Choroid plexus epithelial cell (primary cell): ENCODE measurements around the gene HOXC4.

Experiments
- DNase-seq: peaks from one replicate; pipeline ENCODE4 v3.0.0-alpha.2; 2010; ENCODE audit warnings: low read depth
- H3K4me3 ChIP-seq: 2 replicates; pipeline ENCODE4 v1.5.1; 2011; ENCODE audit warnings: low read depth, mild to moderate bottlenecking, control low read depth, low read length, moderate library complexity
- TF ChIP-seq, protein P1 (sequence below): conservative IDR thresholded peaks from 2 replicates; pipeline ENCODE4 v1.5.1; 2011; ENCODE audit warnings: low read depth, mild to moderate bottlenecking, control low read depth, inconsistent platforms, low read length, moderate library complexity

Gene HOXC4

DNA sequence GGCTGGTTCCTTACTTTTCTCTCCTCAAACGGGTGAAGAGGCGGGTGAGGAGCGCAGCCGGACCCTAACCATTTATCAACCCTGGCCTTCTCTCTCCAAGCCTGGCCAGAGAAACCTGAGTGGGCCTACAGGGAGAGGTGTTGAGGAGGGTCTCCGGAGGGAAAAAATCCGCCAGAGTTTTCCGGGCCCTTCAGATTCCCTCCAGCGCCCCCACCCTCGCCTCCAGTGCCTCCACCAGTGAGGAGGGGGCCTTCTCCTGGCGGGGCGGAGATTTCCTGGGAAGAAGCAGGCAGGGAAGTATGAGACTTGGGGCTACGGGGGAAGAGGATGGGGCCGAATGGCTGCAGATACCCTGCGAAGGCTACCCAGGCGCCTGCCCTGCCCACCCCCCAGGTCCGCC lies 22.2 kb upstream of the HOXC4 start:
- TF ChIP-seq, protein P1, sequence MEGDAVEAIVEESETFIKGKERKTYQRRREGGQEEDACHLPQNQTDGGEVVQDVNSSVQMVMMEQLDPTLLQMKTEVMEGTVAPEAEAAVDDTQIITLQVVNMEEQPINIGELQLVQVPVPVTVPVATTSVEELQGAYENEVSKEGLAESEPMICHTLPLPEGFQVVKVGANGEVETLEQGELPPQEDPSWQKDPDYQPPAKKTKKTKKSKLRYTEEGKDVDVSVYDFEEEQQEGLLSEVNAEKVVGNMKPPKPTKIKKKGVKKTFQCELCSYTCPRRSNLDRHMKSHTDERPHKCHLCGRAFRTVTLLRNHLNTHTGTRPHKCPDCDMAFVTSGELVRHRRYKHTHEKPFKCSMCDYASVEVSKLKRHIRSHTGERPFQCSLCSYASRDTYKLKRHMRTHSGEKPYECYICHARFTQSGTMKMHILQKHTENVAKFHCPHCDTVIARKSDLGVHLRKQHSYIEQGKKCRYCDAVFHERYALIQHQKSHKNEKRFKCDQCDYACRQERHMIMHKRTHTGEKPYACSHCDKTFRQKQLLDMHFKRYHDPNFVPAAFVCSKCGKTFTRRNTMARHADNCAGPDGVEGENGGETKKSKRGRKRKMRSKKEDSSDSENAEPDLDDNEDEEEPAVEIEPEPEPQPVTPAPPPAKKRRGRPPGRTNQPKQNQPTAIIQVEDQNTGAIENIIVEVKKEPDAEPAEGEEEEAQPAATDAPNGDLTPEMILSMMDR: no peak
- H3K4me3 ChIP-seq: no peak overlapping the region
- no peak for DNase-seq

DNA sequence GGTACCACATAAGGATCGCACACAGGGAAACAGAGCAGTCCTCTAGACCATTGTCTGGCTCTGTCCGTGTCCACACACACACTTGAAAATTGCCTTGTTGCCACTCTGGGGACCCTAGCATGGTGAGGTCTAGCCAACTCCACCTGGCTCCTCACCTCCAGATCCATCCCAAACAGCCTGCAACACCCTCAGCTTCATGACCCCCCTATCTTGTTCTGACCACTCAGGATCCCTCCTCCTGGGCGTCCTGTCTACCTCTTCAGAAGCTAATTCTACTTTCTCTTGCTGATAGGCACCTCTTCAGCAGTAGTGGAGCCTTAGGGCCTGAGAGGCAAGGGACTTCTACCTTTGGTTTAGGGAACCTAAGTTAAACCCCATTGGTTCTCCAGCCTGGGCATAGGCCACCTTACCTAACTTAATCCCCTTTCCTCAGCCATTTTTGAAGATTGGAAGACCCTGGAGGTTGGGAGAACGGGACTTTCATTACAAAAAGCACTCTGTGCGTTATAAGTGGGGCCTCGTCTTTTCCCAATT lies 21.5 kb upstream of the HOXC4 start:
- no peak overlapping the region for H3K4me3 ChIP-seq
- TF ChIP-seq, protein P1: no peak
- DNase-seq: no peak

DNA sequence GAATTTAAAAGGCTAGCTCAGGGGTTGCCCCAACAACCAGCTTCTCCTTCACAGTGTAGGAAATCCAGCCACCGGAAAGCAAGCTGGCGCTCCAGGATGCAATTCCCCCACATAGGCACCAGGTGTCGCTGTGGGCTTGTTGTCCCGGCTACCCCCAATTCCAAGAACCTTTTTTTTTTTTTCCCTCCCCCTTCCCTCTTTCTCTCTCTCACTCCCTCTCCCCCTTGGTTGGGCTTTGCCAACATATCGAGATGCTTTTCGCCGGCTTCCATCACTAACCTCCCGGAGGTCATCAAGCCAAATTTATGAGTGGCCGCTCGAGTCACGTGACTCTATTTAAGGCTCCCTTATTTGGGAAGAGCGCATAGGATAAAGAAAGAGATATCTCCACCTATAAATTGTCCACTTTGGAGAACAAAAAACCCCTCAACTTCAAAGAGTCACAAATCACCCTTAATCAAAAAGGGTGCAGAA lies 21.0 kb upstream of the HOXC4 start, which contains the start of gene HOXC5:
Gene HOXC5 (plus strand): TSS at position 424 of the 474 bp plus-strand sequence. CDS start 73 bp downstream, outside the sequence.
- TF ChIP-seq, protein P1: peak; percentile 78
- no peak within 1 kb of the TSS for H3K4me3 ChIP-seq
- DNase-seq: peak; percentile 41

DNA sequence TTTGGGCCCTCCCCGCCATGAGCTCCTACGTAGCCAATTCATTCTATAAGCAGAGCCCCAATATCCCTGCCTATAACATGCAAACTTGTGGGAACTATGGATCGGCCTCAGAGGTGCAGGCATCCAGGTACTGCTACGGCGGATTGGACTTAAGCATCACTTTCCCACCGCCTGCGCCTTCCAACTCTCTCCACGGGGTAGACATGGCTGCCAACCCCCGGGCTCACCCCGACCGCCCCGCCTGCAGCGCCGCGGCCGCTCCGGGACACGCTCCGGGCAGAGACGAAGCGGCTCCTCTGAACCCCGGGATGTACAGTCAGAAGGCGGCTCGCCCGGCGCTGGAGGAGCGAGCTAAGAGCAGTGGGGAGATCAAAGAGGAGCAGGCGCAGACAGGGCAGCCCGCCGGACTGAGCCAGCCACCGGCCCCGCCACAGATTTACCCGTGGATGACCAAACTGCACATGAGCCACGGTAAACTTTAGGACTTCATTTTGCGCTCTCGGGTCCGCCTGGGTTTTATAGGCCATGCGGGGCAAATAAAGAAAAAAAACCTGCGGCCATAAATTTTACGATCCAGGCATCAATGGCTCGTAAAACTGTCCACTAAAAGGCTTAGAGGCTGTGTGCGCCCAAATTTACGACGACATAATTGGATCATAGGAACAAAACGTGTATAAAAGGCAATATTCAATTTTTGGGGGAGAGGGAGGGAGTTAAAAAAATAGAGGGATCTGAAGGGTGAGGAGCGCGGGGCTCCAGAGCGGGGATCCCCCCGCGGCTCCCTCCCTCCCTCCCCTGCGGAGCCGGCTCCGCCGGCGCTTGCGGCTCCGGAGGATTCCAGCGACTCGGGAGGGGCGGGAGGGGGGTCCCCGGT lies 20.3 kb upstream of the HOXC4 start:
- TF ChIP-seq, protein P1: no peak
- no peak for DNase-seq
- H3K4me3 ChIP-seq: no peak overlapping the region

DNA sequence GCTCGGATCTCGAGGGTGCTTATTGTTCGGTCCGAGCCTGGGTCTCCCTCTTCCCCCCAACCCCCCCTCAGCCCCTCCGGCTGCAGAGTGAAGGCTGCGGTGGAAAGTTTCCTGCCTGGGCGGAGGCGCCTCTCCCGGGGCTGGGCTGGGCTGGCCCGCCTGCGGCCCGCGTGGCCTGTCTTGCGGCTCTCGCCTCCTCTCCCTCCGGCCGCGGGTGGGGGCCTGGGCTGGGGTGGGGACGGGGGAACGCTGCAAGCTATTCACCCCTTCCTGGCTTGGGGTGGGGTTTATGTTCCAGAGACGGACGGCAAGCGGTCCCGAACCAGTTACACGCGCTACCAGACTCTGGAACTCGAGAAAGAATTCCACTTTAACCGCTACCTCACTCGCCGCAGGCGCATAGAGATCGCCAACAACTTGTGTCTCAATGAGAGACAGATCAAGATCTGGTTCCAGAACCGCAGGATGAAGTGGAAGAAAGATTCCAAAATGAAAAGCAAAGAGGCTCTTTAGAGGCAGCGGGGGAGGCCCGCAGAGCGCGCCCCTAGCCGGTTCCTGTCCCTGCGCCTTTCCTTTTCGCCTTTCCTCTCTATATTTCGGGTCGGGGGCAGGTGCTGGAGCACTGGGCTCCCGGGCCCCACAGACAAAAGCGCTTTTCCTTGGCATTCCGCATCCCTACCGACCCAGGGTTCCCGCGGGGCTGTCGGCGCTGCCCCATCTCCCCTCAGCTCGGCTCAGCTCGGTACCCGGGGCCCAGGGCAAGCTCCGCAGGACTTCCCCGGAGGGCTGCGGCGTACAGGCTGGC lies 19.5 kb upstream of the HOXC4 start:
- DNase-seq: no peak
- no peak overlapping the region for H3K4me3 ChIP-seq
- TF ChIP-seq, protein P1: no peak

DNA sequence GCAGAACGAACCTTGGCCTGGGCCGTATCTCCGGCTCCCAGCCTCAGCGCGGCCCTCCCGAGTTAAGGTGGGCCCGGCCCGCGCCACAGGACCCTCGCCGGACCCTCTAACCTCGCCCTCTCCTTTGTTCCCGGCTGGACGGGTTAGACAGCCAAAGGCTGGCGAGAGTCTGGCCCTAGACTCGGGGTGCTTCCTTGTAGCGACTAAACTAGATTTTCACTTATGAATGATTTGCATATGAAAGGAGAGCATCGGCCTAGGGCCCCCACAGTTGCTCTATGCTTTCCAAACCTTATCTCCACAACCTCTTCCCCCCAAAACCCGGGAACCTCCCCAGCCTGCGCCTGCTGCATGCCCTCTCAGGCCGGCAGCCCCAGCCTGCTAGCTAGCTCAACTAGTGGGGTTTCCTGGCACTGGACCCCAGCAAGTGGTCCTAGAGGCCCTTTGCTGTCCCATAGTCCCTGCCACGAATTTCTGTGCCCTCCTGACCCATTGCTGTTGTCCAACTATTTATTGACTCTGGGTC lies 18.8 kb upstream of the HOXC4 start:
- DNase-seq: no peak

More for the DNA sequence above, 18.8 kb upstream of the HOXC4 start:
- H3K4me3 ChIP-seq: no peak overlapping the region
- TF ChIP-seq, protein P1: no peak
